ENCODE data around the gene NAT14. TPM values are rescaled to one million over a fixed set of nuclear protein-coding genes. Genes with fewer than 3 reads are reported as not detected.

Gene NAT14
- total RNA-seq, 4 donors from 2014 or later: 5.1 to 28.3 (median 12.2) TPM

DNA sequence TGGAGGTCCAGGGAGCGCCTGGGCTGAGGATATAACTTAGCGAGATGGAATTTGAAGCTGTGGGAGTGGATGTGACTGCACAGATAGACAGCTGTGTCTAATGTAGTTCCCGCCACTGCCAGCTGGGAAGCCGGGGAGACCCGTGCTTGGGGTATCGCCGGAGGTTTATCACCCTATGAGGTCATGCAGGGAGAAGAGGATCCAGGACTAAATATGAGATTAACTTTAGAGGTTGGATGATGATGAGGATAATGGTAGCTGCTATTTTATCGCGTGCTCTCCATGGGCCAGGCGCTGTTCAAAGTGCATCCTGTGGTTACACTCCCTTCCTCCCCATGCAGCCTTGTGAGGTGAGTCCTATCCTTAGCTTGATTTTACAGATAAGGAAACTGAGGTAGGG lies 23.1 kb downstream of the NAT14 start:
- Histone ChIP-seq H3K27me3 (no peaks in the 10 kb centered on the region), H3K36me3 (no peaks in the 10 kb centered on the region), H3K4me1 (no peaks in the 10 kb centered on the region), H3K4me3 (replicated peaks in 1 of 3) (no peak overlapping the region), H3K27ac (no peak overlapping the region), H3K9me3 (no peaks in the 10 kb centered on the region)
- 74 to 81% methylated on average over 10 of the region's 10 CpGs for WGBS, 2 donors
- DNase-seq: no peak
- TF ChIP-seq, protein P1, sequence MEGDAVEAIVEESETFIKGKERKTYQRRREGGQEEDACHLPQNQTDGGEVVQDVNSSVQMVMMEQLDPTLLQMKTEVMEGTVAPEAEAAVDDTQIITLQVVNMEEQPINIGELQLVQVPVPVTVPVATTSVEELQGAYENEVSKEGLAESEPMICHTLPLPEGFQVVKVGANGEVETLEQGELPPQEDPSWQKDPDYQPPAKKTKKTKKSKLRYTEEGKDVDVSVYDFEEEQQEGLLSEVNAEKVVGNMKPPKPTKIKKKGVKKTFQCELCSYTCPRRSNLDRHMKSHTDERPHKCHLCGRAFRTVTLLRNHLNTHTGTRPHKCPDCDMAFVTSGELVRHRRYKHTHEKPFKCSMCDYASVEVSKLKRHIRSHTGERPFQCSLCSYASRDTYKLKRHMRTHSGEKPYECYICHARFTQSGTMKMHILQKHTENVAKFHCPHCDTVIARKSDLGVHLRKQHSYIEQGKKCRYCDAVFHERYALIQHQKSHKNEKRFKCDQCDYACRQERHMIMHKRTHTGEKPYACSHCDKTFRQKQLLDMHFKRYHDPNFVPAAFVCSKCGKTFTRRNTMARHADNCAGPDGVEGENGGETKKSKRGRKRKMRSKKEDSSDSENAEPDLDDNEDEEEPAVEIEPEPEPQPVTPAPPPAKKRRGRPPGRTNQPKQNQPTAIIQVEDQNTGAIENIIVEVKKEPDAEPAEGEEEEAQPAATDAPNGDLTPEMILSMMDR (IDR thresholded peaks at IDR 0.05): no peak
- no peak for TF ChIP-seq POLR2A (IDR thresholded peaks at IDR 0.05)
- intact Hi-C loops (cut with DNase I): loop anchor here (10.0 kb wide), 1 partner anchor 203 kb away; no protein-coding TSS in a partner anchor

GRCh38 chr19:55516878-55517620 lies 32.1 kb downstream of the NAT14 start:
- peak overlapping the region; percentile 67 to 87 (median 79) for H3K27ac ChIP-seq
- peaks cover 0 to 4% of the 10 kb centered on the region in 2 donors for H3K4me1 ChIP-seq
- no peaks in the 10 kb centered on the region for H3K36me3 ChIP-seq
- peak overlapping the region in 2 of 3 donors; percentile 41 to 56 for H3K4me3 ChIP-seq (replicated peaks in 1 of 3)
- peak; percentile 90 to 93 for DNase-seq
- 16 to 18% methylated on average over 31 to 32 of the region's 61 CpGs for WGBS, 2 donors
- no peaks in the 10 kb centered on the region for H3K27me3 ChIP-seq
- intact Hi-C loops (cut with DNase I): loop anchor here (5.0 kb wide), 2 partner anchors 90 to 115 kb away; partner anchors contain the start of gene ZNF865
- H3K9me3 ChIP-seq: no peaks in the 10 kb centered on the region
- TF ChIP-seq POLR2A (IDR thresholded peaks at IDR 0.05): peak in 1 of 2 donors; percentile 50
- TF ChIP-seq, protein P1 (IDR thresholded peaks at IDR 0.05): peak; percentile 53 to 98 (median 92)

DNA sequence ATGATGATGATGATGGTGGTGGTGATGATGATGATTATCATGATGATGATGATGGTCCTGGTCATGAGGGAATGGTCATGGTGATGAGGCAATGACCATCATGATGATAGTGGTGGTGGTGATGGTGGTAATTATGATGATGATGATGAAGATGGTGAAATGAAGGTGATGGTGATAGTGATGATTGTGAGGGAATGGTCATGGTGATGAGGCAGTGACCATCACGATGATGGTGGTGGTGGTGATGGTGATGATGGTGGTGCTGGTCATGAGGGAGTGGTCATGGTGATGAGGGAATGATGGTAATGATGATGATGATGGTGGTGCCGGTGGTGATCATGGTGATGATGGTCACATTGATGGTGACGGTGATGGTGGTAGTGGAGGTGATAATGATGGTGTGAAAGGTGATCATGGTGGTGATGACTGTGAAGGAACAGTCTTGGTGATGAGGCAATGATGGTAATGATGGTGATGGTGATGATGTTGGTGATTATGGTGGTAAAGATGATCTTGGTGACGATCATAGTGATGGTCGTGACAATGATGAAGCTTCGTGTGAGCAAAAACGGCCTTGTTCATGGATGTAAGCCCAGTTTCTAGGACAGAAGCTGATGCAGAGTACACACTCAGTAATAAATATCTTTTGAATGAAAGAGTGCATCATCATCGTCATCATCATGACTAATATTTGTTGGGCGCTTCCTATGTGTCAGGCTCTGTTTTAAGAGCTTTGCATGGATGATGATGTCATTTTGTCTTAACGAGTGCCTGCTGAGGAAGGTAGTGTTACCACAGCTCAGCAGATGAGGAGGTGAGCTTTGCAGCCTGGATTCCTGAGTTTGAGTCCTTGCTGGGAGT lies 34.7 kb downstream of the NAT14 start:
- intact Hi-C loops (cut with DNase I): loop anchor here (5.0 kb wide), 2 partner anchors 88 to 113 kb away; partner anchors contain the start of gene ZNF865
- H3K4me1 ChIP-seq: peaks cover 0 to 4% of the 10 kb centered on the region in 2 donors
- H3K9me3 ChIP-seq: no peaks in the 10 kb centered on the region
- H3K36me3 ChIP-seq: no peaks in the 10 kb centered on the region
- 87 to 88% methylated on average over 10 of the region's 10 CpGs for WGBS, 2 donors
- DNase-seq: no peak
- no peak overlapping the region for H3K27ac ChIP-seq
- no peak overlapping the region for H3K4me3 ChIP-seq (replicated peaks in 1 of 3)
- no peaks in the 10 kb centered on the region for H3K27me3 ChIP-seq
- TF ChIP-seq, protein P1 (IDR thresholded peaks at IDR 0.05): no peak
- TF ChIP-seq POLR2A (IDR thresholded peaks at IDR 0.05): no peak

DNA sequence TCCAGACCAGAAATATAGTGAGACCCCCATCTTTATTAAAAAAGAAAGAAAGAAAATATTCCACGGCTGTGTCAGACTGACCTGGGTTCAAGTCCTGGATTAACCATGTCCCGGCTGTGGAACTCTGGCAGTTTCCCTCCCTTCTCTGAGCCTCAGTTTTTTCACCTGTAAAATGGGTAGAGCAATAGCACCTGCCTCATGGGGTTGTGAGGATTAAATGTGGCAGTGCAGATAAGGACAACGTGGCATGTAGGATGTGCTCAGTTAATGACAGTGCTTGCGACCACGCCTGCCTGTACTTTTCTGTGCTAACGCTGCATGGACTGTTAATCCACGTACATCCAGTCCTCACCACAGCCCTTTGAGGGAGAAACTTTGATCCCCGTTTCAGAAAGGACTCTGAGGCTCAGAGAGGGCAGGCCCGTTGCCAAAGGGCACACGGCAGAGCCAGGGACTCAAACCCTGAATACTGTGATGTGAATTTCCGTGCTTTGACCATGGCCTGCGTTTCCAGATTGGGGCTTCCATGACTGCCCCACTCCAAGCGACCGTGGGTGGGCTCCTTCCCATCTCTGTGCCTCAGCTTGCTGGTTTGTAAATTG lies 35.8 kb downstream of the NAT14 start:
- no peak for DNase-seq
- intact Hi-C loops (cut with DNase I): no loop called here
- Histone ChIP-seq H3K4me3 (replicated peaks in 1 of 3) (no peak overlapping the region), H3K27me3 (no peaks in the 10 kb centered on the region), H3K27ac (no peak overlapping the region), H3K4me1 (peaks cover 0 to 4% of the 10 kb centered on the region in 2 donors), H3K9me3 (no peaks in the 10 kb centered on the region), H3K36me3 (no peaks in the 10 kb centered on the region)
- no peak for TF ChIP-seq POLR2A (IDR thresholded peaks at IDR 0.05)
- TF ChIP-seq, protein P1 (IDR thresholded peaks at IDR 0.05): no peak
- WGBS, 2 donors: 79 to 80% methylated on average over 13 to 14 of the region's 14 CpGs
